K562 (cell line): ENCODE data around the gene LANCL3. TPM values are rescaled to one million over a fixed set of nuclear protein-coding genes. Genes with fewer than 3 reads are reported as not detected.

Experiments used
- CC2D1A ChIP-seq: fragments of 450-650 bp; IDR thresholded peaks from 2 replicates; pipeline ENCODE4 v1.6.1; 2017; ENCODE audit warnings: mild to moderate bottlenecking
- ERF ChIP-seq: fragments of 450-650 bp; formaldehyde crosslinking; IDR thresholded peaks from 2 replicates; pipeline ENCODE4 v1.4.0; 2020; ENCODE audit warnings: mild to moderate bottlenecking, mixed read lengths
- HEY1 ChIP-seq: fragments of 250-450 bp; sonication (Bioruptor Pico); IDR thresholded peaks from 2 replicates; pipeline ENCODE4 v1.5.0; 2020; ENCODE audit warnings: mild to moderate bottlenecking, moderate library complexity, borderline replicate concordance
- HMGN3 ChIP-seq: IDR thresholded peaks from 2 replicates; pipeline ENCODE4 v1.6.1; 2011; ENCODE audit warnings: borderline replicate concordance, low read depth, mild to moderate bottlenecking, mixed read lengths, low read length; ENCODE audit not compliant: insufficient read length; ENCODE audit errors: extremely low read depth
- MCM3 ChIP-seq: fragments of 450-650 bp; IDR thresholded peaks from 2 replicates; pipeline ENCODE4 v1.6.1; 2016
- MEIS2 ChIP-seq: fragments of 450-650 bp; IDR thresholded peaks from 2 replicates; pipeline ENCODE4 v1.6.1; 2014; ENCODE audit warnings: mild to moderate bottlenecking; ENCODE audit not compliant: partially characterized antibody
- RBM14 ChIP-seq: fragments of 200-400 bp; formaldehyde crosslinking; IDR thresholded peaks from 2 replicates; pipeline ENCODE4 v1.6.1; 2018; ENCODE audit warnings: low read depth, mild to moderate bottlenecking, low read length, moderate library complexity, borderline replicate concordance; ENCODE audit not compliant: insufficient read depth
- ZNF184 ChIP-seq: sonication (generic); formaldehyde crosslinking; IDR thresholded peaks from 2 replicates; pipeline ENCODE4 v1.5.0; 2020; ENCODE audit warnings: missing genetic modification reagents
- polyA plus RNA-seq, 8 experiments: library from polyadenylated mRNA; depleted of rRNA in 4 of 8; stranded (reverse) in 5 of 8; unstranded in 3 of 8; fragments of >200 nt; fragmentation: Nextera tagmentation in 2 of 8; fragmentation: Illumina TruSeq in 1 of 8; extraction: Ambion mirVana in 2 of 8; extraction: Trizol in 1 of 8; gene quantifications; 2 replicates each; pipeline versions ENCODE4 v1.2.1 to v1.2.3, GENCODE V29; 2011 to 2014; ENCODE audit warnings: inconsistent platforms in 1 of 8, missing spikeins in 1 of 8
- total RNA-seq, 7 experiments: library from RNA; depleted of rRNA in 6 of 7; stranded (reverse); fragments of >200 nt in 6 of 7; fragmentation: Illumina TruSeq in 2 of 7; extraction: Trizol in 2 of 7; gene quantifications; 2 replicates each; pipeline versions ENCODE4 v1.2.1 to v1.2.3, GENCODE V29; 2011 to 2021; ENCODE audit warnings: low replicate concordance in 1 of 7
- TF ChIP-seq, protein P1 (sequence below): fragments of 200-800 bp; sonication (Bioruptor generic); IDR thresholded peaks from 2 replicates; pipeline ENCODE4 v1.6.1; 2016; ENCODE audit warnings: missing genetic modification characterization, missing compliant biosample characterization
- TF ChIP-seq, protein P2 (sequence below), 2 experiments: fragments of 200-800 bp in 1 of 2; sonication (Bioruptor generic) in 1 of 2; sonication (generic) in 1 of 2; formaldehyde crosslinking in 1 of 2; IDR thresholded peaks in 1 of 2; conservative IDR thresholded peaks in 1 of 2; 2 replicates each; pipeline versions ENCODE4 v1.5.0 to v1.6.1; 2016 to 2020; ENCODE audit warnings: missing compliant biosample characterization in 1 of 2, missing genetic modification characterization in 1 of 2, missing genetic modification reagents in 1 of 2

Gene LANCL3
- total and polyA plus RNA-seq, 9 of the 15 experiments (the other 6 are each of a cell fraction or from before 2014, with no cell fraction given), result 0.41 to 1.5 (median 0.58) TPM

DNA sequence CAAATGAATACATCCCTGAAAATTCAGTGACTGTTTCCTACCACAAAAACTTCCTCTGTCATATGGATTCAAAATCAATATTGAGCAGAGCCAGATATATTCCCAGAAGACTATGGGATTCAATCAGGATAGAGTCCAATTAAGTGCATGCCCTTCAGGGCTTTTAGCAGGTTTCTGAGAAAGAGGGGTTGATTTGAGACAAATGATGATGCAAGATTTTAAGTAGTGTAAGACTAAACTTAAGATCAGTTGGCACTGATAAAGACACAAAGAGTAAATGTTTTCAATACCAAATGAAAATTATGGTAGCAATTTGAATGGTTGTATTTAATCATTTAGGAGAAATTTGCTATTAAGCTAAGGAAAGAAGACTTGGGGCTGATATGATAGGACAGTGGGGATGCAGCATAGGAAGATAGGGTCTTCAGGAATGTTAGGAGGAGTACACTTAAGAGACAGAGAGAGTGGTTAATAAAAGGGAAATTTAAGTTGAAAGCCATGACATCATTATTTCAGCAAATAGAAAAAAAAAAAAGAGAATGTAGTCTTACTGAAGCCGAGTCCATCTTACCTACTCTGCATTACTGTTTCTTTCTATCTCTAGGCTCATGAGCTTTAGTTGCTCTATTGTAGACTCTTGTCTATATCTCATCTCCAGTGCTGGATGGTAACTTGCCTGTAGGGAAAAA is 82.1 kb downstream of the LANCL3 start (continued):
- TF ChIP-seq, protein P1, sequence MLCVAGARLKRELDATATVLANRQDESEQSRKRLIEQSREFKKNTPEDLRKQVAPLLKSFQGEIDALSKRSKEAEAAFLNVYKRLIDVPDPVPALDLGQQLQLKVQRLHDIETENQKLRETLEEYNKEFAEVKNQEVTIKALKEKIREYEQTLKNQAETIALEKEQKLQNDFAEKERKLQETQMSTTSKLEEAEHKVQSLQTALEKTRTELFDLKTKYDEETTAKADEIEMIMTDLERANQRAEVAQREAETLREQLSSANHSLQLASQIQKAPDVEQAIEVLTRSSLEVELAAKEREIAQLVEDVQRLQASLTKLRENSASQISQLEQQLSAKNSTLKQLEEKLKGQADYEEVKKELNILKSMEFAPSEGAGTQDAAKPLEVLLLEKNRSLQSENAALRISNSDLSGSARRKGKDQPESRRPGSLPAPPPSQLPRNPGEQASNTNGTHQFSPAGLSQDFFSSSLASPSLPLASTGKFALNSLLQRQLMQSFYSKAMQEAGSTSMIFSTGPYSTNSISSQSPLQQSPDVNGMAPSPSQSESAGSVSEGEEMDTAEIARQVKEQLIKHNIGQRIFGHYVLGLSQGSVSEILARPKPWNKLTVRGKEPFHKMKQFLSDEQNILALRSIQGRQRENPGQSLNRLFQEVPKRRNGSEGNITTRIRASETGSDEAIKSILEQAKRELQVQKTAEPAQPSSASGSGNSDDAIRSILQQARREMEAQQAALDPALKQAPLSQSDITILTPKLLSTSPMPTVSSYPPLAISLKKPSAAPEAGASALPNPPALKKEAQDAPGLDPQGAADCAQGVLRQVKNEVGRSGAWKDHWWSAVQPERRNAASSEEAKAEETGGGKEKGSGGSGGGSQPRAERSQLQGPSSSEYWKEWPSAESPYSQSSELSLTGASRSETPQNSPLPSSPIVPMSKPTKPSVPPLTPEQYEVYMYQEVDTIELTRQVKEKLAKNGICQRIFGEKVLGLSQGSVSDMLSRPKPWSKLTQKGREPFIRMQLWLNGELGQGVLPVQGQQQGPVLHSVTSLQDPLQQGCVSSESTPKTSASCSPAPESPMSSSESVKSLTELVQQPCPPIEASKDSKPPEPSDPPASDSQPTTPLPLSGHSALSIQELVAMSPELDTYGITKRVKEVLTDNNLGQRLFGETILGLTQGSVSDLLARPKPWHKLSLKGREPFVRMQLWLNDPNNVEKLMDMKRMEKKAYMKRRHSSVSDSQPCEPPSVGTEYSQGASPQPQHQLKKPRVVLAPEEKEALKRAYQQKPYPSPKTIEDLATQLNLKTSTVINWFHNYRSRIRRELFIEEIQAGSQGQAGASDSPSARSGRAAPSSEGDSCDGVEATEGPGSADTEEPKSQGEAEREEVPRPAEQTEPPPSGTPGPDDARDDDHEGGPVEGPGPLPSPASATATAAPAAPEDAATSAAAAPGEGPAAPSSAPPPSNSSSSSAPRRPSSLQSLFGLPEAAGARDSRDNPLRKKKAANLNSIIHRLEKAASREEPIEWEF (CRISPR knock-in tag), result no peak
- TF ChIP-seq, protein P2, sequence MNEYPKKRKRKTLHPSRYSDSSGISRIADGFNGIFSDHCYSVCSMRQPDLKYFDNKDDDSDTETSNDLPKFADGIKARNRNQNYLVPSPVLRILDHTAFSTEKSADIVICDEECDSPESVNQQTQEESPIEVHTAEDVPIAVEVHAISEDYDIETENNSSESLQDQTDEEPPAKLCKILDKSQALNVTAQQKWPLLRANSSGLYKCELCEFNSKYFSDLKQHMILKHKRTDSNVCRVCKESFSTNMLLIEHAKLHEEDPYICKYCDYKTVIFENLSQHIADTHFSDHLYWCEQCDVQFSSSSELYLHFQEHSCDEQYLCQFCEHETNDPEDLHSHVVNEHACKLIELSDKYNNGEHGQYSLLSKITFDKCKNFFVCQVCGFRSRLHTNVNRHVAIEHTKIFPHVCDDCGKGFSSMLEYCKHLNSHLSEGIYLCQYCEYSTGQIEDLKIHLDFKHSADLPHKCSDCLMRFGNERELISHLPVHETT (CRISPR knock-in tag; conservative IDR thresholded peaks at IDR 0.05 in 1 of 2, IDR thresholded peaks at IDR 0.05 in 1 of 2), result no peak
- TF ChIP-seq MEIS2, result no peak
- no peak for TF ChIP-seq CC2D1A
- no peak for TF ChIP-seq HMGN3
- no peak for TF ChIP-seq ERF (CRISPR knock-in tag)
- no peak for TF ChIP-seq ZNF184
- TF ChIP-seq RBM14, result no peak
- no peak for TF ChIP-seq MCM3
- no peak for TF ChIP-seq HEY1 (CRISPR knock-in tag)
- TF ChIP-seq, all 486 proteins: peak for 6
